Activated CD4-positive, alpha-beta T cell treated with anti-CD3 and anti-CD28 coated beads, Interleukin-2, Interleukin-4, amounts not matched to agents 100 ng/mL and 50 ng/mL, durations not matched to agents 16 hours and 8 hours (primary cell): ENCODE results near the gene CTPS2.
A peak's percentile ranks its signal among the peaks of the same experiment; 100 is the strongest.
"Not testable (repeated sequence)": the region's sequence is repeated elsewhere in the genome, so short reads cannot be mapped to it uniquely, and the experiment has no call there.

Source experiments
- DNase-seq: peaks from one replicate; pipeline ENCODE4 v3.0.0-alpha.2; 2020; ENCODE audit warnings: low spot score

CTPS2 gene

DNA sequence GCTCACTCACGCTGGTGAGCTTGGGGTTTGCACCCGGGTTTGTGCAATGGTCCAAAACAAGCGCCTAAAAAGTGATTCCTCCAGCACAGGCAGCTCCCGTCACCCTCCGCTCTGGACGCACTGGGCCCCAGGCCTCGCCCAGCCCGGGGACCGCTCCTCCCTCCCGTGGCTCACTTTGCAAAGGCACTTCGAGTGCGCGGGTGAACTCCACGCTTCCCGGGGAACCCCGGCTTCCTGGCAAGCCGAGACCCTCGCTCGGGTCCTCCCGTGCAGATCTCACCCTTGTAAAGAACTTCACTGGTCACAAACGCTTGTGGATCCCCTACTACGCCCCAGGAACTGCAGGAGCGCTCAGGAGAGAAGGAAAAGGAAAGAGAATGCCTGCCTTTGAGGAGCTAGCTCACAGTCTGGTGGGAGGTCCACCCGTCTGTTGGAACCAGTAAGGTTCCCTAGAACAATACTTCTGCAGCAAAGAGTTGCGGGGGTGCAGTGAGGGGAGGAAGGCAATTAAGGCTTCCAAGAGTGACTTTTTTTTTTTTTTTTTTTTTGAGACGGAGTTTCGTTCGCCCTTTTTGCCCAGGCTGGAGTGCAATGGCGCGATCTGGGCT lies at the start of gene CTPS2:
Gene CTPS2 (minus strand): TSS at position 122 of the 608 bp plus-strand sequence. CDS start 9,767 bp downstream, outside the sequence.
- peak; percentile 48 for DNase-seq

GRCh38 chrX:16761500-16761899 lies 49.0 kb upstream of the CTPS2 start:
- not testable (repeated sequence) for DNase-seq

DNA sequence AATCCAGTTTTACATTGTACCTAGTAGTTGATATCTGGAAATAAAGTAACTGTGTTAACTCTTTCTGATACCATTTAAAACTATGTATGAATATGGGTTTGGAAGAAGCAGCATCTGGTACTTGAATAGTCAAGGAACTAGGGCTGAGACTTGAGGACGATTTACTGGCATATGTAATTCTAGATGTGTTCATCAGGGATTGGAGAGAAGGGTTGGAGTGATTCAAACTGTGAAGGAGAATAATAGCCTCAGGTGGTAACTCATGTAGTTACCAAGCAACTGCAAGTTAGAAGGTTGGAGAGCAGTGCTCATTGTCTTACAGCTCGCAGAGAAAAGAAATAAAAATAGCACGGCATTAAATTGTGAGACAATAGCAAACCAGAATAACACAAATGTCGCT lies 44.3 kb upstream of the CTPS2 start:
- DNase-seq, result no peak

- no peak for DNase-seq
Measured at GRCh38 chrX:16754019-16754418, 41.5 kb upstream of the CTPS2 start.

DNA sequence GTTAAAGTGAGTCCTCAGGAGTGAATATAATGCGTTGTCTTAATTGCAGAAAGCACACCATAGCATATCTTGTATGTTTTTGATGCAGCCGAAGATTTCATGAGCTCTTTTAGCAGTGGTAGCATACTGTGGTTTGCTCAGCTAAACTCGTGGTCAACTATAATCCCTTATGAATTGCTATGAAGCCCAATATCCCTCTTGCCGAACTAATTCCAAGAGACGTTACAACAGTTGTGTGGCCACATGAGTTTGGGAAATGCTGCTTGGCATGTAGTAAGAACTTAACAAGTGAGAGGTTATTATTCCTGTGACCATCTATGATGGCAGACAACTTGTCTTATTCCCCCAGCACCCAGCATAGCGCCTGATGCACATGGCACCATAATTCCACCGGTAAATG lies 37.7 kb upstream of the CTPS2 start:
- no peak for DNase-seq

DNA sequence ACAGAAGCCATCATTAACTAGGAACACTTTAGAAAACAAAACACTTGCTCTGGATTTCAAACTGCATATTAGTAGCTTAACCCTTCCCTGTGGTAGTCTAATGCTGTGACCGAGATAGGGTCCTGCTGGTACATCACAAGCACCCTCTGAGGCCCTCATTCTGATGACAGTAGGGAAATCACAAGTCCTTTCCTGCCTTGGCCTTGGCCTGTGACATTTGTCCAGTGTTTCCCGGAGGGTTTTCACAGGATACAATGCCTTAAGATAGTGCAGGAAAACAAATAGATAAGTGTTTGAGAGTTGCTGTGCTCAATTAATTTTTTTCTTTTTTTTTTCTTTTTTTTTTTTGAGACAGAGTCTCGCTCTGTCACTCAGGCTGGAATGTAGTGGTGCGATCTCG lies 36.0 kb upstream of the CTPS2 start:
- DNase-seq, result no peak

DNA sequence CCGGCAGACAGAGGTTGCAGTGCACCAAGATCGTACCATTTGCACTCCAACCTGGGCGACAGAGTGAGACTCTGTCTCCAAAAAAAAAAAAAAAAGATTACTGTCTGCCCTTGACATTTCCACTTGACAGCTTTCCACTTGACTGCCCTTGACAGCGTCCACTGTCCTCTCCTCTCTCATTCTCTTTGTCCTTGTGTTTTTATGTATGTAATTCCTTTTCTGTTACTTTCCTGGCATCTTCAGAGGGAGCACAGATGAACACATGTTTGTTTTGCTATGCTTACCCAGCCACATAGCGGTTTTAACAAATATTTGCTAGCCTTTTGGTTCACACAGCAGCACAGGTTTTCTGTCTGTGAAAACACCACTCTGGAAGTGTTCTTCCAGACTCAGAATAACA lies 33.2 kb upstream of the CTPS2 start:
- no peak for DNase-seq

- no peak for DNase-seq
Measured at GRCh38 chrX:16745102-16745501, 32.6 kb upstream of the CTPS2 start.

DNA sequence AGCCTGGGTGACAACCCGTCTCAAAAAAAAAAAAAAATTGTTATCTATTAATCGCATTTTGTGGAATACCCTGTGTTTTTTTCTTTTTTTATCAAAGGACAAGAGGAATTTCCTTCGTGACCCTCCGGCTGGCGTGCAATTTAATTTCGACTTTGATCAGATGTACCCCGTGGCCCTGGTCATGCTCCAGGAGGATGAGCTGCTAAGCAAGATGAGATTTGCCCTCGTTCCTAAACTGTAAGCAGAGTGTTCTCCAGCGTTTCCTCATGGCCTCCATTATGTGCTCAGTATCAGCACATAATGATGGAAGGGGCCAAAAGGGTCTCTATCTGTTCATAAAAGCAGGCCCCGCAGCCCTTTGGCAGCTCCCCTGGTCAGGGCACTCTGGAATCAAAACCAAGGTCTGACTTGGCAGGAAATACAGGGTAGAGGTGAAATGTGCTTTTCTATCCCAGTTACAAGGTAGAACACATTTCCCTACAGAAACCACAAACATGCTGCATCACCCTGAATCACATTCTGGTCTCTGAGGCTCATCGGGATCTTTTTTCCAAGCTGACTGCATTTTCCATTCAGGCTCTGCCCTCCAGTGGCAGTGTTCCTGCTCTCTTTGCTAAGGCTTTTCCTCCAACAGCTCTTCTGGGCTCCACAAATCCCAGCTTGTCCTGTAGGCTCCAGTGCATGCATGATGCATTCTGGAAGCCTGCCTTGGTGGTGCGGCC lies 31.3 kb upstream of the CTPS2 start:
- no peak for DNase-seq

DNA sequence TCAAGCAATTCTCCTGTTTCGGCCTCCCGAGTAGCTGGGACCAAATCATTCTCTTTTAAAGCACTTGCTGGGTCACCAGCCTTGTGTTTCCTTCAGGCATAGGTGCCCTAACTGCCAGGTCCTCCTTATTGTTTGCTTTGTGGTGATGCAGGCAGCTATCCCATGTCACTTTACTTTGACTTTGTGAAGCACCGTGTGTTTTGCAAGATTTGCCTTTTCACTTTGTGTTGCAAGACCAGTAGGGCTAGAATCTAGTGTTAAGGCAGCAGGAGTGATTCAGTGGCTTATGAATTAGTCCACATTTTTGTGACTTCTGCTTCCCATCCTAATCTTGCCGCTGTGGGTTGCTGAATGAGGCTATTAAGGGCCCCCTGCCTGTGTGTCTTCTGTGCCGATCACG lies 27.1 kb upstream of the CTPS2 start:
- no peak for DNase-seq

DNA sequence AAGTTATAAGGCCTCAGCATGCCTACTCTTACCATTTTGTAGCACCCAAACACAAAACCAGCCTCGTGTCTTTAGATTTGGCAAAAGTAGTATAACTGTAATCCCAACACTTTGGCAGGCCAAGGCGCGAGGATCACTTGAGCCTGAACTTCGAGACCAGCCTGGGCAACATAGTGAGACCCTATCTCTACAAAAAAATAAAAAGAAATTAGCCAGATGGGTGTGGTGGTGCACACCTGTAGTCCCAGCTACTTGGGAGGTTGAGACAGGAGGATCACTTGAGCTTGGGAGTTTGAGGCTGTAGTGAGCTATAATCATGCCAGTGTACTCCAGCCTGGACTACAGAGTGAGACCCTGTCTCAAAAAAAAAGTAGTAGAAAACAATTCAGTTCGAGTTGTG lies 24.6 kb upstream of the CTPS2 start:
- DNase-seq, result no peak

DNA sequence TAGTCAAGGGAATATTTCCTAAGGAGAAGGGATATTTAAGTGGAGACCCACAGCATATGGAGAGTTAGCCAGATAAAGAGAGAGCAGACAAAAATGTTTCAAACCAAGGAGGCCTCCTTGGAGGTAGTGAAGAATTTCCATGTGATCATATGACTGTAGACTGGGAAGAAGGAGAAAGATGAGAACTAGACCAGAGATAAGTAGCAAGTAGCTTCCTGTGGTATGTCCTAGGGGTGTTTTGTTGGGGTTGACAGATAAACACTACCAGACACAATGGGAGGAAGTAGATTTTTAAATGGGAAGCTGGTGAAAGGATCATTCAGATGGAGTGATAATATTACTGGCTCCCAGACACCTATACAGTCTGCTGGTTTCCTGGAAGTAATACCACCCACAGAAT lies 20.5 kb upstream of the CTPS2 start:
- DNase-seq, result no peak

GRCh38 chrX:16730450-16730849 lies 18.0 kb upstream of the CTPS2 start:
- DNase-seq, result no peak

GRCh38 chrX:16727637-16728036 lies 15.2 kb upstream of the CTPS2 start:
- DNase-seq, result no peak

GRCh38 chrX:16726347-16726988 lies 14.0 kb upstream of the CTPS2 start:
- not testable (repeated sequence) for DNase-seq

DNA sequence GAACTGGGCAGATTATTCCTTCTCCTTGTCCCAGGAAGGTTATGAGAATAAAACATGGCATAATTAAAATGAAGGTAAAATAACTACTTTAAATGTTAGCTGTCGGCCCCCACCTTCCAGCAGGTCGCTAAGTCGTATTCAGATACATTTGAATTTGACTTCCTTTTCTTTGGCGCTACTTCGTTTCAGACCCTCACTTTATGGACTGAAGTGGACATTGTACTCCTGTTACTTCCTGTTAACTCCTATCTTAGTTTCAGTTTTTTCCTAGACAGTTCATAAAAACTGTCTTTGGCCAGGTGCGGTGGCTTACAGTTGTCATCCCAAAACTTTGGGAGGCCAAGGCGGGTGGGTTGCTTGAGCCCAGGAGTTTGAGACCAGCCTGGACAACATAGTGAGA lies 12.6 kb upstream of the CTPS2 start:
- DNase-seq, result no peak

GRCh38 chrX:16722481-16722880 lies 10.0 kb upstream of the CTPS2 start:
- no peak for DNase-seq

- peak; percentile 96 for DNase-seq
Measured at GRCh38 chrX:16719334-16720084, 7.0 kb upstream of the CTPS2 start, which contains the start of gene SYAP1. SYAP1 (plus strand) TSS chrX:16719612; CDS start chrX:16719725, 113 bp downstream.

GRCh38 chrX:16718824-16719333 lies 6.4 kb upstream of the CTPS2 start:
- no peak for DNase-seq

DNA sequence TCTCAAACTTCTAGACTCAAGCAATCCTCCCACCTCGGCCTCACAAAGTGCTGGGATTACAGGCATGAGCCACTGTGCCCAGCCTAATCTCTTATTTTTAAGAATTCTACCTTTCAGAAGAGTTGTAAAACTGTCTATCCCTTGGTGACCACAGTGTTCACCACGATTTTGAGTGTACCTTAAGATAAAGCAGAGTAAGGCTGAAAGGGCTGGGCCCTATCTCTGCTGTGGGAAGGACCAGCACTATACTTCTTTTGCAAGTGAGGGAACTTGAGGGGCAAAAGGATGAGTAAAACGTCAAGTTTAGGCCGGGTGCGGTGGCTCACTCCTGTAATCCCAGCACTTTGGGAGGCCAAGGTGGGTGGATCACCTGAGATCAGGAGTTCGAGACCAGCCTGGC lies 4.0 kb upstream of the CTPS2 start:
- DNase-seq, result not testable (repeated sequence)

- DNase-seq, result not testable (repeated sequence)
Measured at GRCh38 chrX:16715638-16716037, 3.2 kb upstream of the CTPS2 start.

- no peak for DNase-seq
Measured at GRCh38 chrX:16714504-16714903, 2.0 kb upstream of the CTPS2 start.
